GM21825 (cell line): Measurements from ENCODE around the gene DTX1.
"Not testable (repeated sequence)": the region's sequence is repeated elsewhere in the genome, so short reads cannot be mapped to it uniquely, and the experiment has no call there.

Source experiments
- ATAC-seq: cut with Tn5 transposase; IDR thresholded peaks from one replicate; pipeline ENCODE4 v1.9.1; 2021; ENCODE audit warnings: mild to moderate bottlenecking, moderate library complexity; ENCODE audit not compliant: unreplicated experiment

DTX1 gene

GRCh38 chr12:113134521-113134951 is 78.0 kb downstream of the DTX1 start:
- no peak for ATAC-seq

- no peak for ATAC-seq
Observed at GRCh38 chr12:113135178-113136127, 78.9 kb downstream of the DTX1 start, which contains the start of gene RASAL1. TSS of gene RASAL1 (minus strand) at chr12:113135761. CDS start at chr12:113135462, 299 bp downstream.

GRCh38 chr12:113136128-113136989 is 79.8 kb downstream of the DTX1 start:
- no peak for ATAC-seq

- no peak for ATAC-seq
Observed at GRCh38 chr12:113136990-113137511, 80.5 kb downstream of the DTX1 start.

- ATAC-seq, result no peak
Observed at GRCh38 chr12:113137861-113138783, 81.6 kb downstream of the DTX1 start.

GRCh38 chr12:113138826-113139225 is 82.3 kb downstream of the DTX1 start:
- no peak for ATAC-seq

- ATAC-seq, result no peak
Observed at GRCh38 chr12:113140706-113141105, 84.2 kb downstream of the DTX1 start.

GRCh38 chr12:113141716-113142115 is 85.2 kb downstream of the DTX1 start:
- not testable (repeated sequence) for ATAC-seq

GRCh38 chr12:113142173-113142885 is 85.8 kb downstream of the DTX1 start:
- no peak for ATAC-seq

GRCh38 chr12:113142886-113143332 is 86.4 kb downstream of the DTX1 start:
- no peak for ATAC-seq

- ATAC-seq, result no peak
Observed at GRCh38 chr12:113143959-113144358, 87.4 kb downstream of the DTX1 start.

GRCh38 chr12:113144806-113145205 is 88.3 kb downstream of the DTX1 start:
- no peak for ATAC-seq

- ATAC-seq, result no peak
Observed at GRCh38 chr12:113145720-113146551, 89.4 kb downstream of the DTX1 start.

- ATAC-seq, result no peak
Observed at GRCh38 chr12:113146999-113147398, 90.5 kb downstream of the DTX1 start.
